Activated naive CD4-positive, alpha-beta T cell treated with anti-CD3 and anti-CD28 coated beads, Interleukin-2, amount 50 U/mL, for 24 hours (primary cell): Measurements from ENCODE around the gene PGAP1.

ENCODE experiments used
- H3K27ac Mint-ChIP-seq: one replicate; pipeline ENCODE4 v1.8.0; 2021; ENCODE audit warnings: mild to moderate bottlenecking, mixed read lengths
- H3K27me3 Mint-ChIP-seq: one replicate; pipeline ENCODE4 v1.8.0; 2021; ENCODE audit warnings: mixed read lengths
- H3K36me3 Mint-ChIP-seq: one replicate; pipeline ENCODE4 v1.8.0; 2021; ENCODE audit warnings: mixed read lengths
- H3K4me1 Mint-ChIP-seq: one replicate; pipeline ENCODE4 v1.8.0; 2021; ENCODE audit warnings: mixed read lengths
- H3K4me3 Mint-ChIP-seq: one replicate; pipeline ENCODE4 v1.8.0; 2021; ENCODE audit warnings: mild to moderate bottlenecking, mixed read lengths
- H3K9me3 Mint-ChIP-seq: one replicate; pipeline ENCODE4 v1.8.0; 2021; ENCODE audit warnings: mixed read lengths

The PGAP1 gene

DNA sequence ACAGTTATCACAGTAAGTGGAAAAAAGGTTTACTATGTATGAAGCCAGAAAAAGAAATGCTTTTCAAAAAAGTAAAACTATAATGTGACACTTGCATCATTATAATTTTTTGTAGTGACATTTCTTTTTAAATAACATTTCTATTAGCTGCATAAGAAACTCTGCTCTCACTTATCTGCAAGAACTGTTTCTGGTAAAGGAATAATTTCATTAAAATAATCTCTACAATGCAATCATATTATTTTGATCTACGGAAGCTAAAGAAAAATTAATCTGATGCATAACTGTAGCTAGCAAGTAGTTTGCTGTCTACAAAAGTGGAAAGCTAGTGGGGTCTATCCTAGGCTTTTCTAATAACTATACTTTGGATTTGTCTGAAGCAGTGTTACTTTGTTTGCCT lies 50.1 kb downstream of the PGAP1 start:
- peaks cover 5% of the 10 kb centered on the region for H3K4me1 Mint-ChIP-seq
- H3K9me3 Mint-ChIP-seq: no peaks in the 10 kb centered on the region
- H3K27ac Mint-ChIP-seq: no peak overlapping the region
- H3K27me3 Mint-ChIP-seq: no peaks in the 10 kb centered on the region
- peaks cover 14% of the 10 kb centered on the region for H3K36me3 Mint-ChIP-seq
- H3K4me3 Mint-ChIP-seq: no peak overlapping the region

- Mint-ChIP-seq H3K9me3 (no peaks in the 10 kb centered on the region), H3K4me1 (peaks cover 5% of the 10 kb centered on the region), H3K27me3 (no peaks in the 10 kb centered on the region), H3K36me3 (peaks cover 13% of the 10 kb centered on the region), H3K4me3 (no peak overlapping the region), H3K27ac (no peak overlapping the region)
Observed at GRCh38 chr2:196875414-196875813, 51.1 kb downstream of the PGAP1 start.

DNA sequence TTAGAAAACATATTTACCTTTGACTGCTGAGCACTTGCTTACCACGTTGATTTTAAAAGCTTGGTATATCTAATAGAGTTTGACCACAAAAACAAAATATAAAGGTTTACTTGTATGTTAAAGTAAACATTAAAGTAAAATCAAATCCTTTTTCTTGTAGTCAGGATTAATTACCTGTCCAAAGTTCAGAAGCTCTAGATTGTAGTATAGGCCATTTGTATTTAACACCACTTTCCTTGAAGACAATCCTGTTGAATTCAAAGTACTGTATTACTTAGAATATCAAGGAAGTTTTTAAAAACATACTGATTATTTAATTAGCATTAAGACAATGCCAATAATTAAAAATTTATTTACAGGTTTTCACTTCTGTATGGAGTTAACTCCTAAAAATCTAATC lies 53.0 kb downstream of the PGAP1 start:
- Mint-ChIP-seq H3K27me3 (no peaks in the 10 kb centered on the region), H3K27ac (no peak overlapping the region), H3K36me3 (peaks cover 9% of the 10 kb centered on the region), H3K9me3 (no peaks in the 10 kb centered on the region), H3K4me3 (no peak overlapping the region), H3K4me1 (peaks cover 5% of the 10 kb centered on the region)

GRCh38 chr2:196854629-196855028 lies 71.9 kb downstream of the PGAP1 start:
- no peak overlapping the region for H3K4me3 Mint-ChIP-seq
- no peak overlapping the region for H3K27ac Mint-ChIP-seq
- peaks cover 11% of the 10 kb centered on the region for H3K9me3 Mint-ChIP-seq
- H3K36me3 Mint-ChIP-seq: peaks cover 23% of the 10 kb centered on the region
- H3K27me3 Mint-ChIP-seq: no peaks in the 10 kb centered on the region
- H3K4me1 Mint-ChIP-seq: no peaks in the 10 kb centered on the region

GRCh38 chr2:196853301-196854087 lies 73.0 kb downstream of the PGAP1 start:
- Mint-ChIP-seq H3K4me3 (no peak overlapping the region), H3K27ac (no peak overlapping the region), H3K9me3 (peaks cover 2% of the 10 kb centered on the region), H3K27me3 (no peaks in the 10 kb centered on the region), H3K36me3 (peaks cover 13% of the 10 kb centered on the region), H3K4me1 (no peaks in the 10 kb centered on the region)

DNA sequence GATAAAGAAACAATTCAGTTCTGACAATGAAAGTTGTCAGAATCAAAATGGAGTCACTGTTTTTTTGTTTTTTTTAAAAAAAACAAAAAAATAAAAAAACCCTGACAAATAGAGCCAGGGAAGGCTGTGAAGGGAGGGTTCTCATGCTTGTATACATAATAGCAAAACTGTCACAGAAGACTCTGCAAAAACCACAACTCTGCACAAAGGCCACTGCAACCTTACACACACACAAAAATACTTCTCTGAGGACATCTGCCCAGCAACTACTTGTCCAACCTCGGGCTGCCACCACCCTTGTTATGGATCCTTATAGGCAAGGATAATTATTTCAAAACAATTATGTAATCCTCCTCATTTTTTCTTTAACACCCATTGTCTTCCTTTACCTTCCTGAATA lies 75.4 kb downstream of the PGAP1 start:
- no peaks in the 10 kb centered on the region for H3K9me3 Mint-ChIP-seq
- peaks cover 9% of the 10 kb centered on the region for H3K36me3 Mint-ChIP-seq
- H3K4me1 Mint-ChIP-seq: peaks cover 6% of the 10 kb centered on the region
- no peak overlapping the region for H3K27ac Mint-ChIP-seq
- H3K27me3 Mint-ChIP-seq: no peaks in the 10 kb centered on the region
- H3K4me3 Mint-ChIP-seq: no peak overlapping the region

DNA sequence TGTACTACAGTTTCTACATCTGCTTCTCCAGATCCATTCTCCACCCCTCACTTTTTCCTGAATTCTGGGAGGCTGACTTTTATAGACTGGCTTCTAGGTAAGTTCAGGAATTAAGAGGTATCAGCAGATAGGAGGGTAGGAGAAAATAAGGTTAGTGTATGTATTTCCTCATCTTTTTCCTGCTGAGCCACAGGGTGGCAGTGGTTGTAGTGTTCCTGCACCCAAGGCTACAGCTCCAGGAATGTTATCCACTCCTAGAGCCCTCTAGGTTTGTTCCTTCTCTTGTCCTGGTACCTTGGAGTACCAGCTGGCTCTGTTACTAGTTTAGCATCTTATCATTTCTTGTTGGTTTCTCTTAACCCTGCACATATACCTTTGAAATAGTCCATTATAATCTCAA lies 76.6 kb downstream of the PGAP1 start:
- Mint-ChIP-seq H3K27ac (no peak overlapping the region), H3K36me3 (peaks cover 13% of the 10 kb centered on the region), H3K4me1 (peaks cover 6% of the 10 kb centered on the region), H3K4me3 (no peak overlapping the region), H3K27me3 (no peaks in the 10 kb centered on the region), H3K9me3 (no peaks in the 10 kb centered on the region)

DNA sequence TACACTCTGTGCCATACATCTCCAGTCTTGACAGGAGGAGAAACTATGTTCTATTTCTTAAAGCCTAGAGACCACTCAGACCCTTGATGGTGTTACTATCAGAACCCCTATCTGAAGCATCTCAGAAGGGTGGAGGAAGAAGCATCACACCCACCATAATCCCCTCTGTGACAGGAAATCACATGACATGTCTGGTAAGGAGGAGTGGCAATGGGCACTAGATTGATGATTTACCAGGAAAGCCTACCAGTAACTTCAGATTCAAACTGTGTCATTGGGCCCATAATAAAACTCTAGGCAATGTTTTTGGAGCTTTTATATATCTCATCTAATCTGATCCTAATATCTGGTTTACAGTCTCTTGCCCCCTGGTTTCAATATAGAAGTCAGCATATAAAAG lies 80.2 kb downstream of the PGAP1 start:
- no peak overlapping the region for H3K27ac Mint-ChIP-seq
- H3K9me3 Mint-ChIP-seq: no peaks in the 10 kb centered on the region
- no peaks in the 10 kb centered on the region for H3K27me3 Mint-ChIP-seq
- H3K36me3 Mint-ChIP-seq: peaks cover 10% of the 10 kb centered on the region
- no peak overlapping the region for H3K4me3 Mint-ChIP-seq
- H3K4me1 Mint-ChIP-seq: peaks cover 6% of the 10 kb centered on the region

GRCh38 chr2:196845371-196845770 lies 81.1 kb downstream of the PGAP1 start:
- H3K4me3 Mint-ChIP-seq: no peak overlapping the region
- H3K36me3 Mint-ChIP-seq: peaks cover 13% of the 10 kb centered on the region
- no peaks in the 10 kb centered on the region for H3K9me3 Mint-ChIP-seq
- H3K4me1 Mint-ChIP-seq: peaks cover 6% of the 10 kb centered on the region
- no peak overlapping the region for H3K27ac Mint-ChIP-seq
- H3K27me3 Mint-ChIP-seq: no peaks in the 10 kb centered on the region

DNA sequence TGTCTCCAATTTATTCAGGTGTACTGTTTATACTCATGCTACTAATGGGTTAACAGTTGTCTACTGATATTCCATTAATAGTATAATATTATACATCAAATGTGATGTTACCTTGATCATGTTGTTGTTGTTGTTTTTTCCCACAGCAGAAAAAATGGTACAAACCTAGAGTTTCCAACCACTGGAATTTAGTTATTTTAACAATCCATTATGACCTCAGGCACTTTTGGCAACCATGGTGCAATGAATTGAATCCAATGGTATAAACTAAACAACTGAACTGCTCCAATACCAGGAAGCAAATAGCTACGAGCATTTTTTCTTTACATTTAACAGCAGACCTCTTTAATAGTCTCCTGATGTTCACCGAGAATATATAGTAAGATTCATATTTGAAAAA lies 86.3 kb downstream of the PGAP1 start:
- peaks cover 10% of the 10 kb centered on the region for H3K36me3 Mint-ChIP-seq
- H3K4me1 Mint-ChIP-seq: no peaks in the 10 kb centered on the region
- no peak overlapping the region for H3K27ac Mint-ChIP-seq
- no peaks in the 10 kb centered on the region for H3K27me3 Mint-ChIP-seq
- no peaks in the 10 kb centered on the region for H3K9me3 Mint-ChIP-seq
- H3K4me3 Mint-ChIP-seq: no peak overlapping the region

- Mint-ChIP-seq H3K36me3 (peaks cover 9% of the 10 kb centered on the region), H3K9me3 (no peaks in the 10 kb centered on the region), H3K27ac (no peak overlapping the region), H3K4me1 (no peaks in the 10 kb centered on the region), H3K27me3 (no peaks in the 10 kb centered on the region), H3K4me3 (no peak overlapping the region)
Observed at GRCh38 chr2:196839574-196839973, 86.9 kb downstream of the PGAP1 start.

DNA sequence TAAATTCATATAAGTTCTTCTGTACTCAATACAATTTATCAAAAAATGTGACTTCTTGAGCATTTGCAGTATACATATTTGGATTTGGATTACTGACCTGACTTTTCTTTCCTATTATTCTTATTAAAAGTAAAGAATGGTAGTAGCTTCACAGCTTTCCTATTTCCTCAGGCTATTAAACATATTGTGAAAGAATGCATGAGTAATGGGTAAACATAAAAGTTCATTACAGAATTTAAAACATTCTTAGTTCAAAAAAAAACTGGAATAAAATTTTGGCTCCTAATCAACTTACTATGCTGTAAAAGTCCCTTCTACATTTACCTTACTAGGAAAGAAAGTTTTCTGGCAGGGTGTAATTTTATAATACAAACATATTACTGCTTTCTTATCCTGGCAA lies 90.1 kb downstream of the PGAP1 start:
- Mint-ChIP-seq H3K9me3 (no peaks in the 10 kb centered on the region), H3K4me3 (no peak overlapping the region), H3K36me3 (peaks cover 8% of the 10 kb centered on the region), H3K27ac (no peak overlapping the region), H3K27me3 (no peaks in the 10 kb centered on the region), H3K4me1 (no peaks in the 10 kb centered on the region)

GRCh38 chr2:196830701-196831100 lies 95.8 kb downstream of the PGAP1 start:
- no peaks in the 10 kb centered on the region for H3K36me3 Mint-ChIP-seq
- H3K27ac Mint-ChIP-seq: no peak overlapping the region
- no peaks in the 10 kb centered on the region for H3K27me3 Mint-ChIP-seq
- H3K4me1 Mint-ChIP-seq: peaks cover 5% of the 10 kb centered on the region
- H3K9me3 Mint-ChIP-seq: no peaks in the 10 kb centered on the region
- H3K4me3 Mint-ChIP-seq: no peak overlapping the region

DNA sequence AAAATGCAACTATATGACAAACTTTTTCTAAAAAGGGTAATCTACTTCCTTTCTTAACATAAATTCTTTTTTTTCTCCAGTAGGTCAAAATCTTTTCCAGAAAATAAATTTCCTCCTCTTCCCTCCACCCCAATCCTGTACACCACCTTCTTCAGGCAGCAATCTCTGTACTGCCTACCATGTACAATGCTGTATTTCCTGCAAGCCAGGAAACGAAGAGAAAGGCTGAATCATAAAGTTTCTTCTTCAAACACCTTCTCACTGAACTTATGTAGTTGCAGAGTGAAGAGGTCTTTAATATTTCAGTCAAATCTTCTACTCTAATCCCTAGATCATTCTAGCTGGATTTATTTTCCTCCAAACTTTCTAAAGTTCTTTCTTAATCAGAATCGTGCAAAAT lies 99.2 kb downstream of the PGAP1 start:
- Mint-ChIP-seq H3K27ac (no peak overlapping the region), H3K4me3 (no peak overlapping the region), H3K27me3 (no peaks in the 10 kb centered on the region), H3K4me1 (peaks cover 5% of the 10 kb centered on the region), H3K36me3 (no peaks in the 10 kb centered on the region), H3K9me3 (no peaks in the 10 kb centered on the region)

- Mint-ChIP-seq H3K27me3 (peaks cover 7% of the 10 kb centered on the region), H3K4me3 (no peak overlapping the region), H3K9me3 (peaks cover 11% of the 10 kb centered on the region), H3K4me1 (peaks cover 5% of the 10 kb centered on the region), H3K27ac (no peak overlapping the region), H3K36me3 (no peaks in the 10 kb centered on the region)
Observed at GRCh38 chr2:196823750-196824522, 102.6 kb downstream of the PGAP1 start.

DNA sequence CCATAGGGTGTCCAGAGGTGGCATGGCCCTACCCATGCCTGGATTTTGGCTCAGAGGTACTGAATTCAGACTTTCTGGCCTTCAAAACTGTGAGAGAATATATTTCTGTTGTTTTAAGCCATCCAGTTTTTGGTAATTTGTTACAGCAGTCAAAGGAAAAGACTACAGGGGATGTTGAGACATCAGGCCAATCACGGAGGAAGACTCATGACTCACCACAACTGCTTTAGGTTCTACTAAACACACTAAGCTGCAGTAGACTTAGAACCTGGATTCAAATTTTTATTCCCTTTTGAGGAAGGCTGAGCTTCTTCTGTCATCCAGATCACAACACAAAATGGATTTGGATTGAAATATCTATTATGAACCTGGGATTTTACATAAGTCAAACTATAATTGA lies 105.3 kb downstream of the PGAP1 start:
- Mint-ChIP-seq H3K4me1 (no peaks in the 10 kb centered on the region), H3K36me3 (peaks cover 4% of the 10 kb centered on the region), H3K4me3 (no peak overlapping the region), H3K27me3 (peaks cover 15% of the 10 kb centered on the region), H3K27ac (no peak overlapping the region), H3K9me3 (peaks cover 19% of the 10 kb centered on the region)
